Mesenchymal stem cell (in vitro differentiated cells and primary cell): ENCODE measurements around the gene SAFB2.

Experiments
- DNase-seq: peaks from one replicate; pipeline ENCODE4 v3.0.0-alpha.2; 2013
- H2AFZ ChIP-seq: one replicate; pipeline ENCODE4 v1.6.1; 2013; ENCODE audit warnings: low read depth, mild to moderate bottlenecking, control low read depth, inconsistent platforms, low read length, moderate library complexity
- H2AK5ac ChIP-seq: 2 replicates; pipeline ENCODE4 v1.6.1; 2013; ENCODE audit warnings: low read length, moderate library complexity, mild to moderate bottlenecking, inconsistent platforms; ENCODE audit not compliant: severe bottlenecking
- H2BK120ac ChIP-seq: one replicate; pipeline ENCODE4 v1.6.1; 2013; ENCODE audit warnings: low read depth, mild to moderate bottlenecking, inconsistent platforms, low read length, moderate library complexity
- H2BK12ac ChIP-seq, 2 experiments: one replicate each; pipeline ENCODE4 v1.6.1; 2013; ENCODE audit warnings: inconsistent platforms in 2 of 2, low read length in 2 of 2, mild to moderate bottlenecking in 2 of 2, moderate library complexity in 2 of 2, control low read depth in 1 of 2
- H2BK15ac ChIP-seq: one replicate; pipeline ENCODE4 v1.6.1; 2013; ENCODE audit warnings: mild to moderate bottlenecking, low read depth, inconsistent platforms; ENCODE audit not compliant: poor library complexity, severe bottlenecking
- H2BK5ac ChIP-seq: 2 replicates; pipeline ENCODE4 v1.6.1; 2013; ENCODE audit warnings: low read depth, mild to moderate bottlenecking, low read length, control low read depth, inconsistent platforms; ENCODE audit not compliant: poor library complexity, severe bottlenecking
- H3K14ac ChIP-seq, 2 experiments: one replicate each; pipeline ENCODE4 v1.6.1; 2013; ENCODE audit warnings: inconsistent platforms in 2 of 2, low read length in 2 of 2, control low read depth in 1 of 2, mild to moderate bottlenecking in 1 of 2, moderate library complexity in 1 of 2
- H3K18ac ChIP-seq, 2 experiments: one replicate each; pipeline ENCODE4 v1.6.1; 2013; ENCODE audit warnings: inconsistent platforms in 2 of 2, low read length in 2 of 2, control low read depth in 1 of 2, low read depth in 1 of 2, mild to moderate bottlenecking in 1 of 2
- H3K23ac ChIP-seq, 2 experiments: one replicate each; pipeline ENCODE4 v1.6.1; 2013; ENCODE audit warnings: inconsistent platforms in 2 of 2, low read length in 2 of 2, mild to moderate bottlenecking in 2 of 2, moderate library complexity in 2 of 2, control low read depth in 1 of 2
- H3K27ac ChIP-seq: 2 replicates; pipeline ENCODE4 v1.5.1; 2013; ENCODE audit warnings: mild to moderate bottlenecking, moderate library complexity, low read length, control low read depth, inconsistent platforms; ENCODE audit not compliant: poor library complexity, severe bottlenecking
- H3K27me3 ChIP-seq, 2 experiments: 2 replicates each; pipeline versions ENCODE4 v1.6.1 to v1.7.0; 2013; ENCODE audit warnings: low read length in 2 of 2, mild to moderate bottlenecking in 2 of 2, moderate library complexity in 2 of 2, control low read depth in 1 of 2, inconsistent platforms in 1 of 2; ENCODE audit not compliant: control insufficient read depth in 1 of 2, insufficient read depth in 1 of 2
- H3K36me3 ChIP-seq, 2 experiments: 2 replicates each; pipeline versions ENCODE4 v1.6.1 to v1.7.0; 2013; ENCODE audit warnings: low read length in 2 of 2, control low read depth in 1 of 2, inconsistent platforms in 1 of 2, low read depth in 1 of 2, mild to moderate bottlenecking in 1 of 2; ENCODE audit not compliant: insufficient read depth in 2 of 2, control insufficient read depth in 1 of 2
- H3K4ac ChIP-seq, 2 experiments: one replicate each; pipeline ENCODE4 v1.6.1; 2013; ENCODE audit warnings: inconsistent platforms in 2 of 2, low read length in 2 of 2, mild to moderate bottlenecking in 2 of 2, moderate library complexity in 2 of 2, control low read depth in 1 of 2, low read depth in 1 of 2
- H3K4me1 ChIP-seq: 2 replicates; pipeline ENCODE4 v1.6.1; 2013; ENCODE audit warnings: low read depth, low read length, control low read depth; ENCODE audit not compliant: control insufficient read depth, insufficient read depth
- H3K4me2 ChIP-seq: 2 replicates; pipeline ENCODE4 v1.6.1; 2013; ENCODE audit warnings: low read length, mild to moderate bottlenecking, inconsistent platforms; ENCODE audit not compliant: poor library complexity, severe bottlenecking
- H3K4me3 ChIP-seq, 2 experiments: 2 replicates each; pipeline versions ENCODE4 v1.5.1 to v1.7.0; 2013; ENCODE audit warnings: low read length in 2 of 2, mild to moderate bottlenecking in 2 of 2, control low read depth in 1 of 2, low read depth in 1 of 2; ENCODE audit not compliant: insufficient read depth in 1 of 2
- H3K79me1 ChIP-seq: replicated peaks from 2 replicates; pipeline ENCODE4 v1.6.1; 2013; ENCODE audit warnings: mild to moderate bottlenecking, control low read depth, low read length, inconsistent platforms; ENCODE audit not compliant: poor library complexity, severe bottlenecking
- H3K9ac ChIP-seq: 2 replicates; pipeline ENCODE4 v1.7.0; 2013; ENCODE audit warnings: mild to moderate bottlenecking, low read length, moderate library complexity
- H3K9me3 ChIP-seq: 2 replicates; pipeline ENCODE4 v1.7.0; 2013; ENCODE audit warnings: mild to moderate bottlenecking, low read length; ENCODE audit not compliant: control insufficient read depth
- H4K8ac ChIP-seq: one replicate; pipeline ENCODE4 v1.6.1; 2013; ENCODE audit warnings: inconsistent platforms, mild to moderate bottlenecking, low read length, moderate library complexity
- H4K91ac ChIP-seq: one replicate; pipeline ENCODE4 v1.6.1; 2013; ENCODE audit warnings: mild to moderate bottlenecking, low read length, inconsistent platforms
- WGBS: methylation state at CpG from one replicate; pipeline ENCODE4 v1.1.7; 2013; ENCODE audit warnings: mixed read lengths; 5-methylcytosine and 5-hydroxymethylcytosine counted together

Gene SAFB2

DNA sequence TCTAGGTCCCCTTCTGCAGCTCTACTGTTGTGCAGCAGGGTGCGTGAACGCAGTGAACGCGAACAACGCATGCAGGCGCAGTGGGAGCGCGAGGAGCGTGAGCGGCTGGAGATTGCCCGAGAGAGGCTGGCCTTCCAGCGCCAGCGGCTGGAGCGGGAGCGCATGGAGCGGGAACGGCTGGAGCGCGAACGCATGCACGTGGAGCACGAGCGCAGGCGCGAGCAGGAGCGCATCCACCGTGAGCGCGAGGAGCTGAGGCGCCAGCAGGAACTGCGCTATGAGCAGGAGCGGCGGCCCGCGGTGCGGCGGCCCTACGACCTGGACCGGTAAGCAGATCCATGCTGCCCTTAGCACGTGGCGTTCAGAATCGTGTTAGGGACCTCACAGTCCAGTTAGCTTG, 38.9 kb upstream of the SAFB2 start:
- H2AFZ ChIP-seq: no peak overlapping the region
- no peaks in the 10 kb centered on the region for H3K9me3 ChIP-seq
- no peak overlapping the region for H2AK5ac ChIP-seq
- H2BK5ac ChIP-seq: no peak overlapping the region
- H3K27me3 ChIP-seq: no peaks in the 10 kb centered on the region
- peaks cover 80 to 88% of the 10 kb centered on the region in 2 experiments for H3K36me3 ChIP-seq
- no peak overlapping the region for H3K9ac ChIP-seq
- no peak overlapping the region for H3K23ac ChIP-seq
- WGBS: over 99% methylated on average over 42 of the region's 42 CpGs
- H2BK15ac ChIP-seq: no peak overlapping the region
- H3K4me1 ChIP-seq: peaks cover 4% of the 10 kb centered on the region
- no peak overlapping the region for H3K18ac ChIP-seq
- H3K14ac ChIP-seq: no peak overlapping the region
- no peak overlapping the region for H3K4me2 ChIP-seq
- peak overlapping the region; percentile 71 for H4K91ac ChIP-seq
- H3K79me1 ChIP-seq: peaks cover 35% of the 10 kb centered on the region
- H3K4ac ChIP-seq: no peak overlapping the region
- no peak overlapping the region for H4K8ac ChIP-seq
- no peak overlapping the region for H2BK120ac ChIP-seq
- H3K4me3 ChIP-seq: no peak overlapping the region
- no peak for DNase-seq
- no peak overlapping the region for H3K27ac ChIP-seq
- H2BK12ac ChIP-seq: no peak overlapping the region

- H2AK5ac ChIP-seq: no peak overlapping the region
- 98% methylated on average over 2 of the region's 5 CpGs for WGBS
These were observed 32.8 kb upstream of the SAFB2 start for GRCh38 chr19:5655412-5655811.

DNA sequence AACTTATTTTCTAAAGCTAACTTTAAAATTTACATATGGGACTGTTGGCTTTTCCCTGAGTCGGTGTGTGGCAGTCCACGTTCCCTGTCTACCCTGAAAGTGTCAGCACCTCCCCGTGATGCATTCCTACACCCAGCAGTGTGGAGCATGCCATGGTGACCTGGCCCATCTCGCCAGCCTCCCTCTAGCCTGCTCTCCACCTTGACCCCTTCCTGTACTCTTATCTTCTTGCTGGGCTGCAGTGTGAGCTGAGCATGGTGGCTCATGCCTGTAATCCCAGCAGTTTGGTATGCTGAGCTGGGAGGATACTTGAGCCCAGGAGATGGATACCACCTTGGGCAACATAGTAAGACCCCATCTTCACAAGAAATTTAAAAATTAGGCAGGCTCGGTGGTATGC, 32.4 kb upstream of the SAFB2 start:
- Histone ChIP-seq H3K27ac (no peak overlapping the region), H4K8ac (peak overlapping the region; percentile 81), H3K18ac (no peak overlapping the region), H3K9ac (no peak overlapping the region), H3K4me2 (no peak overlapping the region), H3K27me3 (no peaks in the 10 kb centered on the region), H3K4me1 (no peaks in the 10 kb centered on the region), H2BK15ac (no peak overlapping the region), H2BK120ac (no peak overlapping the region), H4K91ac (peak overlapping the region; percentile 59), H2AFZ (no peak overlapping the region), H3K9me3 (no peaks in the 10 kb centered on the region), H3K4me3 (no peak overlapping the region), H3K23ac (no peak overlapping the region), H2BK12ac (no peak overlapping the region), H2BK5ac (no peak overlapping the region), H3K4ac (no peak overlapping the region), H3K36me3 (peaks cover 86 to 90% of the 10 kb centered on the region in 2 experiments), H3K14ac (no peak overlapping the region), H3K79me1 (peaks cover 45% of the 10 kb centered on the region), H2AK5ac (no peak overlapping the region)
- WGBS: 93% methylated on average over 4 of the region's 5 CpGs
- no peak for DNase-seq

More at GRCh38 chr19:5655412-5655811, 32.8 kb upstream of the SAFB2 start:
- Histone ChIP-seq H4K91ac (no peak overlapping the region), H2AFZ (no peak overlapping the region), H3K9ac (no peak overlapping the region), H3K9me3 (no peaks in the 10 kb centered on the region), H2BK15ac (no peak overlapping the region), H2BK120ac (no peak overlapping the region), H3K36me3 (peaks cover 85 to 87% of the 10 kb centered on the region in 2 experiments), H3K27ac (no peak overlapping the region), H4K8ac (no peak overlapping the region), H2BK12ac (no peak overlapping the region), H2BK5ac (no peak overlapping the region), H3K4me1 (no peaks in the 10 kb centered on the region), H3K4me3 (no peak overlapping the region), H3K23ac (no peak overlapping the region), H3K27me3 (no peaks in the 10 kb centered on the region), H3K18ac (no peak overlapping the region), H3K4ac (no peak overlapping the region), H3K14ac (no peak overlapping the region), H3K79me1 (peaks cover 45% of the 10 kb centered on the region), H3K4me2 (no peak overlapping the region)
- DNase-seq: no peak

DNA sequence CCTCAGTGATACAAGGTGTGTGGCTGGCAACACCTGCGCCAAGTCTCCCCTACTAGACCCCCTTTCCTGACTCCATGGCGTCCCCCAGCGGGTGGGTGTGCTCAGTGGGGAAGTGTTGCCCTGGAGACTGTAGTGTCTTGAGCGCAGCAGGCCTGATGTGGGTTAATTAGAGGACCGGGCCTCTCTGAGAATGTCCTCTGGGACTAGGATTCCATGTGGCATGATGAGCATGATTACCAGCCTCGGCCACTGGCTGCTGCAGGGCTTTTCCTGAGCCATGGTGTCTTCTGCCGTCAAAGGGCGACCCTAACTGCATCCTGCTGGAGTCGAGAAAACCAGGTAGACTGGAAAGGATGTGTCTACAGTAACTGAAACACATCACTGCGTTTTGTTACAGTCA, 29.7 kb upstream of the SAFB2 start:
- Histone ChIP-seq H3K36me3 (peaks cover 73 to 85% of the 10 kb centered on the region in 2 experiments), H3K14ac (no peak overlapping the region), H2AFZ (no peak overlapping the region), H3K9me3 (no peaks in the 10 kb centered on the region), H4K8ac (no peak overlapping the region), H4K91ac (no peak overlapping the region), H3K27me3 (no peaks in the 10 kb centered on the region), H2BK15ac (no peak overlapping the region), H2BK120ac (no peak overlapping the region), H2AK5ac (no peak overlapping the region), H2BK12ac (no peak overlapping the region), H3K4ac (no peak overlapping the region), H3K18ac (no peak overlapping the region), H3K4me1 (no peaks in the 10 kb centered on the region), H2BK5ac (no peak overlapping the region), H3K9ac (no peak overlapping the region), H3K4me2 (no peak overlapping the region), H3K23ac (no peak overlapping the region), H3K4me3 (no peak overlapping the region), H3K27ac (no peak overlapping the region), H3K79me1 (peaks cover 45% of the 10 kb centered on the region)
- 97% methylated on average over 10 of the region's 10 CpGs for WGBS
- DNase-seq: no peak
